Measurements from ENCODE around the gene ANKS1A.

DNA sequence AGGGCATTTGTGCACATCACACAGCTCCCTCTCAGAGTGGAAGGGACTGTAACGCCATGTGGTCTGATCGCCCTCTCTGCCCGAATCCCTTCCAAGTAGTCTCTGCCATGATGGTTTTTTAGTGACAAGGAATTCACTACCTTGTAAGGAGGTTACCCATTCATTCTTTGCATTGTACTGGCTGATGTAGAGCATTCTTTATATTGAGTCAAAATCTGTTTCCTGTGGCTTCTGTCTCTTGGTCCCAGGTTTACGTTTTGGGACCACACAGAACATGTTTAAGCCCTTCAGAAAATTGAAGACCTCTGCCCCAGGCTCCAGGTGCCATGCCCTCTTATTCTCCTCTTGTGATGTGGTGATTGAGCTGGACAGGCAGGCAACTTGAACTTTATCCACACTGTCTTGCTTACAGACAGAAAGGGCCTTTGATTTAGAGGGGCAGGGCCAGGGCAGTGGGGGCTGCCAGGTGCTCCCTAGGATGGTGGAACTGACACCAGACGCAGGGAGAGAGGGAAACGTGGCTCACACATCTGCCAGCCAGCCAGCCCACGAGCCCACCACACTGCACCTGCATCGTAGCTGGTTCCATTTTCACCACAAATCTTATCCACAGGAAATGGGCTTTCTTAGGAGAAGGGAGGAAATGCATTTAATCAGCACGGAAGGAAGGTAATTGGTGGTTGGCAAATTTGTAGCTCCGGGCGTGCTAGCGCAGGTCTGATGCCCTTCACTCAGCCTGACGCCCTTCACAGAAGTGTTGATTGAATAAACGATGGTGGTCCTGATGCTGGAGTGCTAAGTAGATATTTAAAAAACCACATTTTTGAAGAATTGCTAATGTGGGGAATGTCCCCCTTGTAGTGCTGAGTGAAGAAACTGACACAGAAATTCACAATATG is 173.9 kb downstream of the ANKS1A start:
- TF ChIP-seq, protein P1, sequence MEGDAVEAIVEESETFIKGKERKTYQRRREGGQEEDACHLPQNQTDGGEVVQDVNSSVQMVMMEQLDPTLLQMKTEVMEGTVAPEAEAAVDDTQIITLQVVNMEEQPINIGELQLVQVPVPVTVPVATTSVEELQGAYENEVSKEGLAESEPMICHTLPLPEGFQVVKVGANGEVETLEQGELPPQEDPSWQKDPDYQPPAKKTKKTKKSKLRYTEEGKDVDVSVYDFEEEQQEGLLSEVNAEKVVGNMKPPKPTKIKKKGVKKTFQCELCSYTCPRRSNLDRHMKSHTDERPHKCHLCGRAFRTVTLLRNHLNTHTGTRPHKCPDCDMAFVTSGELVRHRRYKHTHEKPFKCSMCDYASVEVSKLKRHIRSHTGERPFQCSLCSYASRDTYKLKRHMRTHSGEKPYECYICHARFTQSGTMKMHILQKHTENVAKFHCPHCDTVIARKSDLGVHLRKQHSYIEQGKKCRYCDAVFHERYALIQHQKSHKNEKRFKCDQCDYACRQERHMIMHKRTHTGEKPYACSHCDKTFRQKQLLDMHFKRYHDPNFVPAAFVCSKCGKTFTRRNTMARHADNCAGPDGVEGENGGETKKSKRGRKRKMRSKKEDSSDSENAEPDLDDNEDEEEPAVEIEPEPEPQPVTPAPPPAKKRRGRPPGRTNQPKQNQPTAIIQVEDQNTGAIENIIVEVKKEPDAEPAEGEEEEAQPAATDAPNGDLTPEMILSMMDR (IDR thresholded peaks at IDR 0.05 in 4 of 5, conservative IDR thresholded peaks at IDR 0.05 in 1 of 5): no peak
- TF ChIP-seq POLR2A (IDR thresholded peaks at IDR 0.05): no peak
